Gastrocnemius medialis (tissue), 4 donors: ENCODE data around the gene ASIC4.

Experiments
- CTCF ChIP-seq, 5 experiments: fragments of 450-650 bp in 3 of 5; fragments of 200-600 bp in 2 of 5; sonication (generic) in 2 of 5; IDR thresholded peaks in 4 of 5; conservative IDR thresholded peaks in 1 of 5; 1 replicate in 4 of 5; 2 replicates in 1 of 5; pipeline ENCODE4 v1.5.1; 2016 to 2019; ENCODE audit warnings: antibody characterized with exemption in 5 of 5, mild to moderate bottlenecking in 3 of 5, moderate library complexity in 3 of 5
- POLR2A ChIP-seq, 2 donors: fragments of 450-650 bp; IDR thresholded peaks; one replicate each; pipeline ENCODE4 v1.6.1; 2017; ENCODE audit warnings: antibody characterized with exemption in 2 of 2, mild to moderate bottlenecking in 2 of 2, moderate library complexity in 2 of 2

DNA sequence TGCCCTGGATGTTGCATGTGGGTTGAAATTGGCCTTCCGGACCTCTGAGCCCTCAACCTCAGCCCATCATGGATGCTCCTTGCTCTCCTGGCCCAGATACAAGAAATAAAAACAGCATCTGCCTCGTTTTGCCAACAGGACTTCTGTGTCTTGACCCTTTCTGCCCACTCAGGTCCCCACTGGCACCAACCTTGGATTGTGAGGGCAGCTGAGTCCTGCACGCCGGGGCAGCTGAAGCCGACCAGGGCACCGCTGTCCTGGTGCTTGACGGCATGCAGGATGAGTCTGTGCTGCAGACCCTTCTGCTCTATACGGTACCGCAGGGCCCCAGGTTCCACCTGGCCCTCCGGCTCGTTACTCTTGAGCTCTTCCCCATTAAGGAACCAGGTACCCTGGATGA lies 52.4 kb downstream of the ASIC4 start:
- no peak for TF ChIP-seq CTCF (IDR thresholded peaks at IDR 0.05 in 4 of 5, conservative IDR thresholded peaks at IDR 0.05 in 1 of 5)
- no peak for TF ChIP-seq POLR2A (IDR thresholded peaks at IDR 0.05)
